22Rv1 (cell line): ENCODE data around the gene STK10.

Source experiments
- CTCF ChIP-seq: fragments of 450-650 bp; IDR thresholded peaks from 2 replicates; pipeline ENCODE4 v1.5.1; 2017; ENCODE audit warnings: mild to moderate bottlenecking
- ZFX ChIP-seq: fragments of 450-650 bp; IDR thresholded peaks from 2 replicates; pipeline ENCODE4 v1.6.1; 2017; ENCODE audit warnings: antibody characterized with exemption, borderline replicate concordance

DNA sequence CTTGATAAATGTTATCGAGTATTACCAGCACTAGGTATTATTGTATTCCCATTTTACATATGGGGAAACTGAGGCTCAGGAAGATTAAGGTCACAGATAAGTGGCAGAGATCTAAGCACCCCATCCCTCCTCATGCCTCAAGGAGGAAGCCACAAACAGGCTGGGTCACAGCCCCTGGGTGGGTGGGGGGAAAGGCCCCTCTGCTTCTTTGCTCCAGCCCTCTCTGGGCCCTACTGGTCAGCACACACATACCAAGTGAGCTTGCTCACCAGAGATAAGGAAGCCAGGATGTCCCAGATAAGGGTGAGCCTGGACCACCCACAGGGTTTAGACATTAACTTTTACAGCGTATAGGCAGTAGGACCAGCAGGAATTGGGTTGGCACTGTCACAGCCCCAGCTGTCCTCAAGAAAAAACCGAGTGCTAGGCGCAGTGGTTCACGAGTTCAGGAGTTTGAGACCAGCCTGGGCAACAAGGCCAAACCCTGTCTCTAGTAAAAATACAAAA is 45.3 kb downstream of the STK10 start:
- TF ChIP-seq CTCF (no peak), ZFX (no peak)
